Choroid plexus epithelial cell (primary cell): Measurements from ENCODE around the gene NUDT16L1.

Experiments used
- DNase-seq: peaks from one replicate; pipeline ENCODE4 v3.0.0-alpha.2; 2010; ENCODE audit warnings: low read depth
- H3K4me3 ChIP-seq: 2 replicates; pipeline ENCODE4 v1.5.1; 2011; ENCODE audit warnings: low read depth, mild to moderate bottlenecking, control low read depth, low read length, moderate library complexity
- TF ChIP-seq, protein P1 (sequence below): conservative IDR thresholded peaks from 2 replicates; pipeline ENCODE4 v1.5.1; 2011; ENCODE audit warnings: low read depth, mild to moderate bottlenecking, control low read depth, inconsistent platforms, low read length, moderate library complexity

Gene NUDT16L1

GRCh38 chr16:4664538-4665418, 28.6 kb upstream of the NUDT16L1 start:
- TF ChIP-seq, protein P1, sequence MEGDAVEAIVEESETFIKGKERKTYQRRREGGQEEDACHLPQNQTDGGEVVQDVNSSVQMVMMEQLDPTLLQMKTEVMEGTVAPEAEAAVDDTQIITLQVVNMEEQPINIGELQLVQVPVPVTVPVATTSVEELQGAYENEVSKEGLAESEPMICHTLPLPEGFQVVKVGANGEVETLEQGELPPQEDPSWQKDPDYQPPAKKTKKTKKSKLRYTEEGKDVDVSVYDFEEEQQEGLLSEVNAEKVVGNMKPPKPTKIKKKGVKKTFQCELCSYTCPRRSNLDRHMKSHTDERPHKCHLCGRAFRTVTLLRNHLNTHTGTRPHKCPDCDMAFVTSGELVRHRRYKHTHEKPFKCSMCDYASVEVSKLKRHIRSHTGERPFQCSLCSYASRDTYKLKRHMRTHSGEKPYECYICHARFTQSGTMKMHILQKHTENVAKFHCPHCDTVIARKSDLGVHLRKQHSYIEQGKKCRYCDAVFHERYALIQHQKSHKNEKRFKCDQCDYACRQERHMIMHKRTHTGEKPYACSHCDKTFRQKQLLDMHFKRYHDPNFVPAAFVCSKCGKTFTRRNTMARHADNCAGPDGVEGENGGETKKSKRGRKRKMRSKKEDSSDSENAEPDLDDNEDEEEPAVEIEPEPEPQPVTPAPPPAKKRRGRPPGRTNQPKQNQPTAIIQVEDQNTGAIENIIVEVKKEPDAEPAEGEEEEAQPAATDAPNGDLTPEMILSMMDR: no peak
- no peak overlapping the region for H3K4me3 ChIP-seq
- DNase-seq: no peak

DNA sequence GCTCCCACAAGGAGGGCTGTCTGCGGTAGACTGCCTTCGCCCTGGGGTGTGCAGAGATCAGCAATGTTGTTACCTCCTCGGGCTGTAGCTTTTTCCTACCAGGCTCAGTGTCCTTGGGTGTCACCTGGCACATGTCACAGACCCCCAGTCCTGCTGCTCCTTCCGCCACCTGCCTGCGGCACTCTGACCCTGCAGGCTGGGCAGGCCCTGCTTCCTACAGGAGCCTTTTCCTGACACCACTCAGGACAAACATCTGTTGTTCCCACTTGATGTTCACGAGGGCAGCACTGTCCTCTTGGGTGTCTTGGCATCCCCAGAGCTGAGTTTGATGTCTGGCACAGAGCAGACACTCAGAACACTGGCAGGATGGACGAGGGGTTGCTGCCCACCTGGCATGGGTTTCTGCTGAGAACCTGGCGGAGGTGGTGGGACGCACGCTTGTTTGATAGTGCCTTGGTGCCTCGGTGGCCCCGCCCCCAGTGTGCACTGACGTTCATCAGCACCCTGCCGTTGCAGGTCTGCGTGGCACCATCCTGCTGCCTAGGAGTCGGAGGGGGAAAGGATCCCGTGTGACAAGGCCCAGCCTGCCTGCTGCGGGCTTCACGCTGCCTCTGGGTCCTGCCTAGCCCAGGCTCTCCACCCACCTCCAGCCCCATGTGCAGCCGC, 26.7 kb upstream of the NUDT16L1 start:
- no peak overlapping the region for H3K4me3 ChIP-seq
- TF ChIP-seq, protein P1: no peak
- no peak for DNase-seq

GRCh38 chr16:4667203-4667963, 26.0 kb upstream of the NUDT16L1 start:
- TF ChIP-seq, protein P1: no peak
- DNase-seq: no peak
- no peak overlapping the region for H3K4me3 ChIP-seq

- TF ChIP-seq, protein P1: no peak
- no peak for DNase-seq
- H3K4me3 ChIP-seq: no peak overlapping the region
These were observed 24.9 kb upstream of the NUDT16L1 start for GRCh38 chr16:4668313-4668960.

- DNase-seq: no peak
- TF ChIP-seq, protein P1: no peak
- H3K4me3 ChIP-seq: no peak overlapping the region
These were observed 19.8 kb upstream of the NUDT16L1 start for GRCh38 chr16:4673387-4674046.

DNA sequence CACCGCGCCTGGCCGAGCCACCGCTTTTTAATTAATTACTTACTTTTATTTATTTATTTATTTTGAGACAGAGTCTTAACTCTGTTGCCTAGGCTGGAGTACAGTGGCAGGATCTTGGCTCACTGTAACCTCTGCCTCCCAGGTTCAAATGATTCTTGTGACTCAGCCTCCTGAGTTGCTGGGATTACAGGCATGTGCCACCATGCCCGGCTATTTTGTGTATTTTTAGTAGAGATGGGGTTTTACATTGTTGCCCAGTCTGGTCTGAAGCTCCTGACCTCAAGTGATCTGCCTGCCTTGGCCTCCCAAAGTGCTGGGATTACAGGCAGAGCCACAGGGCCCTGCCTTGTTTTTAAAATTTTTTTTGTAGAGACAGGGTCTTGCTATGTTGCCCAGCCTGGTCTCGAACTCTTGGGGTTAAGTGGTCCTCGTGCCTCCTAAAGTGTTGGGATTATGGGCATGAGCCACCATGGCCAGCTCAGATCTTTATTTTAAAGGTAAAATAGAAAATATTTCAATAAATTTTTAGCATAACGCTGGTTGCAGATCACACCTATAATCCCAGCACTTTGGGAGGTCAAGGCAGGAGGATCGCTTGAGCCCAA, 18.3 kb upstream of the NUDT16L1 start:
- TF ChIP-seq, protein P1: no peak
- no peak overlapping the region for H3K4me3 ChIP-seq
- DNase-seq: no peak
